Hepatocyte (in vitro differentiated cells): ENCODE measurements around the gene TBC1D17. TPM values are rescaled to one million over a fixed set of nuclear protein-coding genes. Genes with fewer than 3 reads are reported as not detected.
A peak's percentile ranks its signal among the peaks of the same experiment; 100 is the strongest.

Experiments used
- DNase-seq: peaks from one replicate; pipeline ENCODE4 v3.0.0-alpha.2; 2016; ENCODE audit warnings: low spot score
- H2AFZ ChIP-seq: fragments of 200-600 bp; sonication (generic); 2 replicates; pipeline ENCODE4 v1.6.0; 2016; ENCODE audit warnings: antibody characterized with exemption, mild to moderate bottlenecking
- H3K27ac ChIP-seq: fragments of 200-600 bp; sonication (generic); 2 replicates; pipeline ENCODE4 v1.5.1; 2016; ENCODE audit warnings: mild to moderate bottlenecking
- H3K27me3 ChIP-seq: fragments of 200-600 bp; sonication (generic); 2 replicates; pipeline ENCODE4 v1.6.1; 2016
- H3K36me3 ChIP-seq: fragments of 200-600 bp; sonication (generic); replicated peaks from 2 replicates; pipeline ENCODE4 v1.5.1; 2016; ENCODE audit warnings: low read depth; ENCODE audit not compliant: insufficient read depth
- H3K4me1 ChIP-seq: fragments of 200-600 bp; sonication (generic); 2 replicates; pipeline ENCODE4 v1.5.1; 2016; ENCODE audit warnings: mild to moderate bottlenecking, moderate library complexity; ENCODE audit not compliant: insufficient read depth
- H3K4me2 ChIP-seq: fragments of 200-600 bp; sonication (generic); 2 replicates; pipeline ENCODE4 v1.6.0; 2016
- H3K4me3 ChIP-seq: fragments of 200-600 bp; sonication (generic); 2 replicates; pipeline ENCODE4 v1.5.1; 2016; ENCODE audit warnings: mild to moderate bottlenecking
- H3K79me2 ChIP-seq: fragments of 200-600 bp; sonication (generic); 2 replicates; pipeline ENCODE4 v1.6.0; 2017; ENCODE audit warnings: mild to moderate bottlenecking
- H3K9me2 ChIP-seq: fragments of 200-600 bp; sonication (generic); replicated peaks from 2 replicates; pipeline ENCODE4 v1.6.0; 2017; ENCODE audit warnings: mild to moderate bottlenecking; ENCODE audit not compliant: insufficient read depth
- H3K9me3 ChIP-seq: fragments of 200-600 bp; sonication (generic); 2 replicates; pipeline ENCODE4 v1.5.1; 2016; ENCODE audit warnings: low read depth, mild to moderate bottlenecking
- H4K20me1 ChIP-seq: fragments of 200-600 bp; sonication (generic); 2 replicates; pipeline ENCODE4 v1.6.0; 2016; ENCODE audit warnings: mild to moderate bottlenecking; ENCODE audit not compliant: insufficient read depth, poor library complexity, severe bottlenecking
- EZH2 ChIP-seq: fragments of 200-600 bp; sonication (generic); IDR thresholded peaks from 2 replicates; pipeline ENCODE4 v1.6.1; 2016; ENCODE audit warnings: antibody characterized with exemption, mild to moderate bottlenecking, borderline replicate concordance
- EZH2phosphoT487 ChIP-seq: fragments of 200-600 bp; sonication (generic); IDR thresholded peaks from one replicate; pipeline ENCODE4 v1.6.1; 2018; ENCODE audit warnings: antibody characterized with exemption, mild to moderate bottlenecking, low read depth, moderate library complexity; ENCODE audit not compliant: unreplicated experiment, severe bottlenecking
- WGBS: methylation state at CpG from one replicate; pipeline ENCODE4 v1.1.6; 2016; ENCODE audit warnings: low lambda C conversion rate; ENCODE audit errors: missing lambda C conversion rate; 5-methylcytosine and 5-hydroxymethylcytosine counted together
- polyA plus RNA-seq: library from polyadenylated mRNA; unstranded; fragments of >200 nt; fragmentation: Nextera tagmentation; extraction: Ambion mirVana; gene quantifications from 2 replicates; pipeline ENCODE4 v1.2.1, GENCODE V29; 2016
- total RNA-seq: library from RNA; depleted of rRNA; stranded (reverse); fragments of >200 nt; gene quantifications from 2 replicates; pipeline ENCODE4 v1.2.3, GENCODE V29; 2014
- TF ChIP-seq, protein P1 (sequence below): fragments of 200-600 bp; sonication (generic); IDR thresholded peaks from 2 replicates; pipeline ENCODE4 v1.5.1; 2016; ENCODE audit warnings: antibody characterized with exemption, mild to moderate bottlenecking; ENCODE audit not compliant: poor library complexity

The TBC1D17 gene
- total and polyA plus RNA-seq, 2 experiments from 2014 or later = 10.7 to 55.1 TPM

DNA sequence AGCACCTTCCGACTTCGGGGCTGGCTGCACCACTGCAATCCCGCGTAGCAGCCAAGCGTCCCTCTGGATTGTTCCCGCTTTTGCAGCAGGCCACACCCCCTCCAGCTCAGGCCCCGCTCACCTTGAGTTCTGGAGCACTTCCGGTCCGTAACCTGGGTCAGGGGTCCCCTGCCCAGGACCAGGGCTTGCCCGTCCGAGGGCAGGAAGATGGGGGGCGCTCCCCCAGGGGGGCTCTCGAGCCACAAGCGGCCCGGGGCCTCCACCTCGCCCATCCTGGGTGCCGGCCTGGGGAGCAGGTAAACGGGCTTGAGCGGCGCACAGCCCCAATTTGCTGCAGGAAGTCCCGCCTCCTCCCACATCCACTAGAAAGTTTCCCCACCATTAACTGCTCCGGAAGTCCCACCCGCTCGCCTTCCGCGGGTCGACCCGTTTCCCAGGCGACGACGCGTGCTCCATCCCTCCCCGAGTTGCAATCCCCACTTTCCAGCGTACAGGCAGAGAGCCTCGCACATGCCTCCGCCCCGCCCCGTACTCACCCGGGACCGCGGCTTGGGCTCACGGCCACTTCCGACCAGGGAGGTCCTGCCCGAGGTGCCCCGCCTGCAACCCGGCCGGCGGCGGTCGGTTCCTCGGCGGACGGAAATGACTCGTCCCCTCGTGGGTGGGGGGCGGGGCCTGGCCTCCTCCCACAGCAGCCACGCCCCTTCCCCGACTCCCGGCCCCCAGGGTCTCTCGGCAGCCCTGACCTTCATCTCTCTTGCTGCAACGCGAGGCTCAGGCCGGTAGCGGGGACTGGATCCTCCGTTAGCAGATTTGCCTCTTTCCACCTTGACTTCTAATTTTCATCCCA lies 10.3 kb upstream of the TBC1D17 start, which contains the start of gene PNKP:
Gene PNKP (minus strand): TSS at position 644 of the 850 bp plus-strand sequence. CDS start 372 bp downstream, at position 272.
- Histone ChIP-seq H4K20me1 (peaks cover 3% of the 10 kb centered on the region), H3K36me3 (no peaks in the 10 kb centered on the region), H3K27ac (peak within 1 kb of the TSS; percentile 93), H3K27me3 (no peaks in the 10 kb centered on the region), H3K9me3 (no peaks in the 10 kb centered on the region), H2AFZ (peak within 1 kb of the TSS; percentile 82), H3K4me2 (peak within 1 kb of the TSS; percentile 75), H3K4me3 (peak within 1 kb of the TSS; percentile 97), H3K79me2 (peaks cover 37% of the 10 kb centered on the region), H3K4me1 (peaks cover 26% of the 10 kb centered on the region), H3K9me2 (no peaks in the 10 kb centered on the region)
- TF ChIP-seq, protein P1, sequence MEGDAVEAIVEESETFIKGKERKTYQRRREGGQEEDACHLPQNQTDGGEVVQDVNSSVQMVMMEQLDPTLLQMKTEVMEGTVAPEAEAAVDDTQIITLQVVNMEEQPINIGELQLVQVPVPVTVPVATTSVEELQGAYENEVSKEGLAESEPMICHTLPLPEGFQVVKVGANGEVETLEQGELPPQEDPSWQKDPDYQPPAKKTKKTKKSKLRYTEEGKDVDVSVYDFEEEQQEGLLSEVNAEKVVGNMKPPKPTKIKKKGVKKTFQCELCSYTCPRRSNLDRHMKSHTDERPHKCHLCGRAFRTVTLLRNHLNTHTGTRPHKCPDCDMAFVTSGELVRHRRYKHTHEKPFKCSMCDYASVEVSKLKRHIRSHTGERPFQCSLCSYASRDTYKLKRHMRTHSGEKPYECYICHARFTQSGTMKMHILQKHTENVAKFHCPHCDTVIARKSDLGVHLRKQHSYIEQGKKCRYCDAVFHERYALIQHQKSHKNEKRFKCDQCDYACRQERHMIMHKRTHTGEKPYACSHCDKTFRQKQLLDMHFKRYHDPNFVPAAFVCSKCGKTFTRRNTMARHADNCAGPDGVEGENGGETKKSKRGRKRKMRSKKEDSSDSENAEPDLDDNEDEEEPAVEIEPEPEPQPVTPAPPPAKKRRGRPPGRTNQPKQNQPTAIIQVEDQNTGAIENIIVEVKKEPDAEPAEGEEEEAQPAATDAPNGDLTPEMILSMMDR = no peak
- TF ChIP-seq EZH2 = no peak
- no peak for TF ChIP-seq EZH2phosphoT487
- DNase-seq = peak; percentile 95
- under 1% methylated on average over 57 of the region's 65 CpGs for WGBS

DNA sequence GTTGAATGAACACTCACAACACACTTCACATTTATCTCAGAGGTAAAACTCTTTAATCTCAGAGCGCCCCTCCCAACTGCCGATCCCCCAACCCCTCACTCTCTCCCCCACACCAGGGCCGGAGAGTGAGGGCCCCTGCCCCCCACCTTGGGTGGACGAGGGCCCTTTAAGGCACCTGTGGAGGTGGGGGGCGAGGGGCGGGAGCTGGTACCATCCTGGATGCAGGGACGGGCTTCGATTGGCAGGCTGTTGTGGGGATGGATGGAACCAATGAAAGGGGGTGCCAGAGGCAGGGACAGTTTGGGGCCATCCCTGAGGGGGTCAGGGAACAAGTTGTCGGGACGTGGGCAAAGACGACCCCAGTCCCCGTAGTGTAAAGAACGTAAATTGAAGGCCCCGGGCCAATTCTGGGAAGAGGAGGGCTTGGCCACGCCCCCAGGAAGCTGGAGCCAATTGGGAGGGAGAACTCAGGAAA lies 8.5 kb upstream of the TBC1D17 start:
- WGBS = 9% methylated on average over 10 of the region's 15 CpGs
- H3K27me3 ChIP-seq = no peaks in the 10 kb centered on the region
- no peaks in the 10 kb centered on the region for H3K9me2 ChIP-seq
- H3K4me3 ChIP-seq = no peak overlapping the region
- TF ChIP-seq, protein P1 = no peak
- TF ChIP-seq EZH2phosphoT487 = no peak
- no peak for TF ChIP-seq EZH2
- H3K36me3 ChIP-seq = no peaks in the 10 kb centered on the region
- H3K4me1 ChIP-seq = peaks cover 26% of the 10 kb centered on the region
- peaks cover 36% of the 10 kb centered on the region for H3K79me2 ChIP-seq
- H3K27ac ChIP-seq = peak overlapping the region; percentile 93
- H3K4me2 ChIP-seq = peak overlapping the region; percentile 75
- DNase-seq = no peak
- no peak overlapping the region for H2AFZ ChIP-seq
- peaks cover 3% of the 10 kb centered on the region for H4K20me1 ChIP-seq
- H3K9me3 ChIP-seq = no peaks in the 10 kb centered on the region

DNA sequence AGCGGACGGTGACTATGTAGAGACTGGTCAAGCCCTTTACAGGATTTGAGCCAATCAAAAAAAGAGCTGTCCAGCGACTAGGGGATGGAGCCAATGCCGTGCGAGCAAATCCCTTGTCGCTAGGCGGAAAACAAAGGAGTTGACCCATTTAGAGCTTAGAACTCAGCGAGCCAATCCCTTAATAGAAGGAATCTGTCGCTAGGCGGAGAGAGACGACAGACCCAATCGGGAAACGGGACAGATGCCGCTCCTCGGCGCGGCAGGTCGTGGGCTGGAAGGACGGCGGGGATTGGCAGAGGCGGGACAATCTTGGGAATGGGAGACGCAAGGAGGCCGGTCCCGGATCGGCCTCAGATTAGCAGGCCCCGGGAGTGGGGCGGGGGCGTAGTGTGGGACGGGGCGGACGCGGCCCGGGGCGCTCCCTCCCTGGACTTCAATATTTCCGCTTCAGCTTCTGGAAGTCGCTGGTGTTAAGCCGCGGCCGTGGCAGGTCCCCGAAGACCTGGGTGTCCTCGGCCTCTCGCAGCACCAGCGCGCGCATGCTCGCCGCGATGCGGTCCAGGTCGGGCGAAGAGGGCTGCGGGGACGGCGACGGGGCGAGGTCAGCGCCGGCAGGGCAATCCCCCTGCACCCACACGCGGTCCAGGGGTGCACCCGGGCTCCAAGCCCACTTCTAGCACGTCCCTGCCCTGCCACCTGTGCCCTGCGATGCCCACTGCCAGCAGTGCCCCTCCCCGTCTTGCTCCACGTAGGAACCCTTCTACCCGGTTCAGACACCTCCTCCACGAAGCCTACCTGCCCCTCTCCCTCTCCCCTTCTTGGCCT lies 7.8 kb upstream of the TBC1D17 start:
- H4K20me1 ChIP-seq = peaks cover under 1% of the 10 kb centered on the region
- no peak overlapping the region for H3K4me3 ChIP-seq
- DNase-seq = peak; percentile 98
- H3K36me3 ChIP-seq = no peaks in the 10 kb centered on the region
- TF ChIP-seq EZH2phosphoT487 = no peak
- TF ChIP-seq EZH2 = no peak
- TF ChIP-seq, protein P1 = no peak
- peaks cover 36% of the 10 kb centered on the region for H3K79me2 ChIP-seq
- H3K4me2 ChIP-seq = peak overlapping the region; percentile 75
- peaks cover 26% of the 10 kb centered on the region for H3K4me1 ChIP-seq
- peak overlapping the region; percentile 78 for H3K27ac ChIP-seq
- H3K9me3 ChIP-seq = no peaks in the 10 kb centered on the region
- H3K27me3 ChIP-seq = no peaks in the 10 kb centered on the region
- no peak overlapping the region for H2AFZ ChIP-seq
- WGBS = 3% methylated on average over 57 of the region's 67 CpGs
- H3K9me2 ChIP-seq = no peaks in the 10 kb centered on the region
